HT1080 (cell line): ENCODE data around the gene PMEL. TPM values are rescaled to one million over a fixed set of nuclear protein-coding genes. Genes with fewer than 3 reads are reported as not detected.
A peak's percentile ranks its signal among the peaks of the same experiment; 100 is the strongest.

ENCODE experiments used
- DNase-seq: peaks from one replicate; pipeline ENCODE4 v3.0.0-alpha.2; 2015; ENCODE audit warnings: low read depth
- total RNA-seq: library from RNA; depleted of rRNA; stranded (reverse); fragments of >200 nt; shearing (Covaris generic); gene quantifications from 2 replicates; pipeline ENCODE4 v1.2.3, GENCODE V29; 2014

The PMEL gene
- total RNA-seq, 1 experiment from 2014 or later = 3.3 TPM

GRCh38 chr12:55942577-55943136 is 23.2 kb downstream of the PMEL start:
- DNase-seq = no peak

GRCh38 chr12:55942055-55942454 is 23.8 kb downstream of the PMEL start:
- DNase-seq = no peak

- peak; percentile 85 for DNase-seq
These were observed 25.6 kb downstream of the PMEL start for GRCh38 chr12:55940065-55940732.

GRCh38 chr12:55938826-55939501 is 26.9 kb downstream of the PMEL start:
- no peak for DNase-seq

- DNase-seq = peak; percentile 68
These were observed 27.9 kb downstream of the PMEL start for GRCh38 chr12:55937981-55938380.

- no peak for DNase-seq
These were observed 30.1 kb downstream of the PMEL start for GRCh38 chr12:55935738-55936151.

GRCh38 chr12:55934773-55935172 is 31.1 kb downstream of the PMEL start:
- no peak for DNase-seq

GRCh38 chr12:55933799-55934742 is 31.8 kb downstream of the PMEL start:
- DNase-seq = no peak

- peak; percentile 89 for DNase-seq
These were observed 32.6 kb downstream of the PMEL start for GRCh38 chr12:55933169-55933798.

GRCh38 chr12:55932551-55932910 is 33.3 kb downstream of the PMEL start:
- DNase-seq = peak; percentile 42

GRCh38 chr12:55931780-55932550 is 33.9 kb downstream of the PMEL start:
- no peak for DNase-seq

- DNase-seq = no peak
These were observed 34.5 kb downstream of the PMEL start for GRCh38 chr12:55931317-55931779.

GRCh38 chr12:55930771-55931316 is 35.0 kb downstream of the PMEL start, which contains the start of gene DGKA:
Gene DGKA (plus strand): TSS chr12:55931162. CDS start chr12:55936504, 5,342 bp downstream.
- peak; percentile 79 for DNase-seq

- DNase-seq = no peak
These were observed 36.5 kb downstream of the PMEL start for GRCh38 chr12:55929306-55929791.

GRCh38 chr12:55927588-55928502 is 38.0 kb downstream of the PMEL start, which contains the start of gene PYM1:
Gene PYM1 (minus strand): TSS chr12:55927894. CDS start chr12:55927761, 133 bp downstream.
- peak; percentile 61 for DNase-seq

GRCh38 chr12:55926738-55927587 is 38.9 kb downstream of the PMEL start:
- peak; percentile 95 for DNase-seq
